Duodenal mucosa (tissue), 2 donors: ENCODE measurements around the gene DLG3.

Source experiments
- H3K27ac ChIP-seq: one replicate; pipeline ENCODE4 v1.7.0; 2013; ENCODE audit warnings: low read depth, low read length
- H3K27me3 ChIP-seq, 2 donors: one replicate each; pipeline ENCODE4 v1.7.0; 2013; ENCODE audit warnings: low read length in 2 of 2, control low read depth in 1 of 2; ENCODE audit not compliant: insufficient read depth in 2 of 2, control insufficient read depth in 1 of 2
- H3K36me3 ChIP-seq, 2 donors: one replicate each; pipeline ENCODE4 v1.7.0; 2013; ENCODE audit warnings: low read length in 2 of 2, control low read depth in 1 of 2; ENCODE audit not compliant: insufficient read depth in 2 of 2, control insufficient read depth in 1 of 2
- H3K4me1 ChIP-seq, 2 donors: one replicate each; pipeline ENCODE4 v1.7.0; 2013; ENCODE audit warnings: low read length in 2 of 2, control low read depth in 1 of 2; ENCODE audit not compliant: insufficient read depth in 2 of 2, control insufficient read depth in 1 of 2
- H3K4me3 ChIP-seq, 2 donors: one replicate each; pipeline ENCODE4 v1.7.0; 2013; ENCODE audit warnings: low read length in 2 of 2, low read depth in 1 of 2
- H3K9ac ChIP-seq, 2 donors: one replicate each; pipeline ENCODE4 v1.7.0; 2013; ENCODE audit warnings: low read length in 2 of 2, low read depth in 1 of 2
- H3K9me3 ChIP-seq, 2 donors: one replicate each; pipeline ENCODE4 v1.7.0; 2013; ENCODE audit warnings: low read length in 2 of 2, control low read depth in 1 of 2; ENCODE audit not compliant: control insufficient read depth in 1 of 2

The DLG3 gene

GRCh38 chrX:70424801-70425200, 19.8 kb upstream of the DLG3 start:
- H3K27ac ChIP-seq, result no peak overlapping the region
- H3K9ac ChIP-seq, result no peak overlapping the region
- no peak overlapping the region for H3K4me3 ChIP-seq
- peaks cover 4 to 6% of the 10 kb centered on the region in 2 donors for H3K4me1 ChIP-seq
- no peaks in the 10 kb centered on the region for H3K27me3 ChIP-seq
- no peaks in the 10 kb centered on the region for H3K9me3 ChIP-seq
- H3K36me3 ChIP-seq, result peaks cover 0 to 4% of the 10 kb centered on the region in 2 donors

GRCh38 chrX:70426286-70427278, 18.1 kb upstream of the DLG3 start:
- H3K9me3 ChIP-seq, result no peaks in the 10 kb centered on the region
- H3K4me3 ChIP-seq, result peak overlapping the region in 1 of 2 donors; percentile 8
- H3K27ac ChIP-seq, result no peak overlapping the region
- no peak overlapping the region for H3K9ac ChIP-seq
- peaks cover 4 to 6% of the 10 kb centered on the region in 2 donors for H3K4me1 ChIP-seq
- H3K36me3 ChIP-seq, result no peaks in the 10 kb centered on the region
- H3K27me3 ChIP-seq, result no peaks in the 10 kb centered on the region

- no peaks in the 10 kb centered on the region for H3K27me3 ChIP-seq
- no peaks in the 10 kb centered on the region for H3K36me3 ChIP-seq
- no peak overlapping the region for H3K9ac ChIP-seq
- H3K9me3 ChIP-seq, result no peaks in the 10 kb centered on the region
- H3K27ac ChIP-seq, result no peak overlapping the region
- H3K4me3 ChIP-seq, result peak overlapping the region in 1 of 2 donors; percentile 8
- peaks cover 4 to 6% of the 10 kb centered on the region in 2 donors for H3K4me1 ChIP-seq
Measured at GRCh38 chrX:70427365-70427764, 17.3 kb upstream of the DLG3 start.

- Histone ChIP-seq H3K9me3 (no peaks in the 10 kb centered on the region), H3K4me1 (peaks cover 7 to 12% of the 10 kb centered on the region in 2 donors), H3K9ac (no peak overlapping the region), H3K27ac (no peak overlapping the region), H3K36me3 (no peaks in the 10 kb centered on the region), H3K27me3 (no peaks in the 10 kb centered on the region), H3K4me3 (no peak overlapping the region)
Measured at GRCh38 chrX:70429759-70430158, 14.9 kb upstream of the DLG3 start.

GRCh38 chrX:70432936-70433847, 11.4 kb upstream of the DLG3 start:
- no peaks in the 10 kb centered on the region for H3K27me3 ChIP-seq
- no peak overlapping the region for H3K27ac ChIP-seq
- H3K4me3 ChIP-seq, result peak overlapping the region; percentile 82 to 86
- H3K36me3 ChIP-seq, result no peaks in the 10 kb centered on the region
- H3K9ac ChIP-seq, result peak overlapping the region; percentile 18 to 80
- peaks cover 6 to 10% of the 10 kb centered on the region in 2 donors for H3K4me1 ChIP-seq
- H3K9me3 ChIP-seq, result no peaks in the 10 kb centered on the region

- no peaks in the 10 kb centered on the region for H3K36me3 ChIP-seq
- H3K4me1 ChIP-seq, result peaks cover 6 to 10% of the 10 kb centered on the region in 2 donors
- H3K27ac ChIP-seq, result peak overlapping the region; percentile 73
- H3K4me3 ChIP-seq, result peak overlapping the region; percentile 82 to 86
- H3K27me3 ChIP-seq, result no peaks in the 10 kb centered on the region
- peak overlapping the region; percentile 79 to 80 for H3K9ac ChIP-seq
- H3K9me3 ChIP-seq, result no peaks in the 10 kb centered on the region
Measured at GRCh38 chrX:70433848-70434351, 10.7 kb upstream of the DLG3 start.

GRCh38 chrX:70434352-70434866, 10.2 kb upstream of the DLG3 start:
- Histone ChIP-seq H3K4me1 (peaks cover 6 to 10% of the 10 kb centered on the region in 2 donors), H3K4me3 (peak overlapping the region; percentile 82 to 86), H3K9ac (peak overlapping the region; percentile 79 to 80), H3K36me3 (no peaks in the 10 kb centered on the region), H3K27me3 (no peaks in the 10 kb centered on the region), H3K9me3 (no peaks in the 10 kb centered on the region), H3K27ac (peak overlapping the region; percentile 73)

- Histone ChIP-seq H3K27me3 (no peaks in the 10 kb centered on the region), H3K4me3 (peak overlapping the region; percentile 61 to 66), H3K36me3 (no peaks in the 10 kb centered on the region), H3K27ac (no peak overlapping the region), H3K4me1 (peaks cover 6 to 10% of the 10 kb centered on the region in 2 donors), H3K9me3 (no peaks in the 10 kb centered on the region), H3K9ac (peak overlapping the region in 1 of 2 donors; percentile 32)
Measured at GRCh38 chrX:70434914-70435586, 9.6 kb upstream of the DLG3 start.

- no peaks in the 10 kb centered on the region for H3K36me3 ChIP-seq
- no peak overlapping the region for H3K9ac ChIP-seq
- H3K27me3 ChIP-seq, result no peaks in the 10 kb centered on the region
- no peak overlapping the region for H3K27ac ChIP-seq
- H3K4me1 ChIP-seq, result peaks cover 6 to 10% of the 10 kb centered on the region in 2 donors
- H3K9me3 ChIP-seq, result no peaks in the 10 kb centered on the region
- H3K4me3 ChIP-seq, result no peak overlapping the region
Measured at GRCh38 chrX:70436343-70436742, 8.3 kb upstream of the DLG3 start.
